ENCODE results near the gene ALOX5.
"Not testable (repeated sequence)": the region's sequence is repeated elsewhere in the genome, so short reads cannot be mapped to it uniquely, and the experiment has no call there.

The ALOX5 gene

GRCh38 chr10:45374350-45375052, 485 bp downstream of the ALOX5 start:
- DNase-seq (ENCODE audit: low spot score), result no peak

GRCh38 chr10:45375101-45375500, 1.1 kb downstream of the ALOX5 start:
- no peak for DNase-seq (ENCODE audit: low spot score)

- no peak for DNase-seq (ENCODE audit: low spot score)
Measured at GRCh38 chr10:45375716-45376231, 1.8 kb downstream of the ALOX5 start.

- DNase-seq (ENCODE audit: low spot score), result peak; percentile 63
Measured at GRCh38 chr10:45376371-45376801, 2.4 kb downstream of the ALOX5 start.

- DNase-seq (ENCODE audit: low spot score), result no peak
Measured at GRCh38 chr10:45377321-45377720, 3.3 kb downstream of the ALOX5 start.

GRCh38 chr10:45377858-45378257, 3.8 kb downstream of the ALOX5 start:
- DNase-seq (ENCODE audit: low spot score), result no peak

DNA sequence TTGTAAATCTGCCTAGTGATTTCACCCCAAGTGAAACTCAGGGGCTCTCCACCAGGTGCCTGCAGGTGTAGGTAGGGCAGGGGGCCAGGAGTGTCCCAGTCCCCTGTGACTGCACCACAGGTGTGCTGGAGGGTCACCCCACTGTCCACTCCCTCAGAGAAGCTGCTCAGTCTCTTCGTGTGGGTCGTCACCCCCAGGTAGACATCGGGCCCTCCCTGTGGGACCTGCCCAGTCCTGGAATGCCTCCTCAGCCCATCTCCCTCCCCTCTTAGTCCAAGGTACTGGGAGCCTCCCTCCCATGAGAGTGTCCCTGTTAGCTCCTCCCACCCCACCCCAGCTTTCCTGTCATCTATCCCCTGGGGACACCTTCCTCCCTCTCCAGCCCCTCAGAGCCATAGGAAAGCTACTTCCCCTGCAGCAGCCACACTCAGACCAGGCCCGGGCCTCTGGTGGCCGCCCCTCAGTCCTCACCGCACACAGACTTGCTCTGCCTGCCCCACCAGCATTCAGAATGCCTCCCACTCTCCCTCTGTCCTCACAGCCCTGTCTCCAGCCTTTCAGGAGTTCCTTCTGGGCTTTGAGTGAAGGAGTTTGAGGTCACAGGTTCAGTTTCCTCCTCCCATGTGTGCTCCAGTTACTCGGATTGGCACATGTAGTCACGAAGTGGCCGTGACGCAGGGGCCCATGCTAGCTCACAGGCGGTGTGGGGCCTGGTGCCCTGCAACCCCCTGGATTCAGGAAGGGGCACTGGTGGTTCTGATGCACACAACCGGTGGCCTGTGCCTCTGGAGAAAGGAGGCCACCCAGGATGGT, 5.1 kb downstream of the ALOX5 start:
- no peak for DNase-seq (ENCODE audit: low spot score)

DNA sequence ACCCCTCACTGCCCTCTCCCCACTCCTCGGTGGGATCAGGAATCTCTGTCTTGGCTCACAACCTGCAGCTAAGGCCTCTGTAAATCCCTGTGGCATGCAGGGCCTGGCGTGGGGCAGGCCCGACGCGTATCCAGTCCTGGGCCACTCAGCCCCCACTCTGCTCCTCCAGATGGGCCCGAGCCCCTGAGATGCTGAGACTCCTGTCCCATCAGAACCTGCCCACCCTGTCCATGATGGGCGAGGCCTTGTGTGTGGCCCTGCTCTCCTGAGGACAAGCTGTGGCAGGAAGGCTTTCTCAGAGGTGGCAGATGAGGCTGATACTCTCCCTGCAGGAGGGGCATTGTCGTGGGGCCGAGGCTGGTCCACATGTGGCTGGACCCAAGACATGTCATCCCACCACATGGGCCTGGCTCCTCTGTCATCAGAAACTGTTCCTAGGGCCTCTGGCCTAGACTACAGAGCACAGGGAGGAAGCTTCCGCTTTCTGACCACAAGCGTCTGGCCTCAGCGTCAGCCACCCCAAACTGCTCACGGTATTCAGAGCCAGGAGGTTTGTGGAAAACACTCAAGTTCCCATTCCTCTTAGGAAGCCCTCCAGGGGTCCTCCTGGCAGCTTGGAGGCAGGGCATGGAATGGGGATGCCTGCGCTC, 6.0 kb downstream of the ALOX5 start:
- peak; percentile 69 for DNase-seq (ENCODE audit: low spot score)

DNA sequence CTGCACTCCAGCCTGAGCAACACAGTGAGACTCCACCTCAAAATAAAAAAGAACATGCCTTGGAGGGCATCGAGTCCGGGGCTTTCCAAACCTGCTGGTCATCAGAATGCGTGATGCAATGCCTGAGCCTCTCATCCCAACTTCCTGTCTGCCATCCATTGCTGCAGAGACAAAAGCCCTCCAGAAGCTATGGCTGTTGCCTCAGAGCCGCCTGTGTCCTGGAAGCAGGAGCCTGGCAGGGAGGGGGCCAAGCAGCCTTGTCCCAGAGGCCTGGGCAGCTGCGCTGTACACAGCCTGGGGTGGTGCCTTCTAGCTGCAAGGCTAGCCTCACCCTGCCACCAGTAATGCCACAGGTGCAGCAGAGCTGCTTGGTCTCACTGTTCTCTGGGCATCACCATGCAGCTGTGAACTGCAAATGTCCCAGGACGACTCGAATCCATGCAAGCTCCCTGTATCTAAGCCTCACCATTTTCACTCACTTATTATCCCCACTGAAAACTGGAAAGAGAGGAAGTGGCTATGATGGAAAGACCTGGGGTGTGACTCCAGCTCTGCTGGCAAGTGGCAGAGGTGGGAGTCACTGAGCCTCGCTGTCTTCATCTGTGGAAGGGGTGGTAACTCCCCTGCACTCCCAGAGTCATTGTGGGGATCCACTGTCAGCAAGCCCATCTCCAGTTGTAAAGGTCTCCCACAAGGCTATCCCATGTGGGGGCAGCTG, 7.0 kb downstream of the ALOX5 start:
- DNase-seq (ENCODE audit: low spot score), result no peak

- DNase-seq (ENCODE audit: low spot score), result no peak
Measured at GRCh38 chr10:45382591-45382990, 8.6 kb downstream of the ALOX5 start.

GRCh38 chr10:45383682-45384330, 9.8 kb downstream of the ALOX5 start:
- peak; percentile 41 for DNase-seq (ENCODE audit: low spot score)

DNA sequence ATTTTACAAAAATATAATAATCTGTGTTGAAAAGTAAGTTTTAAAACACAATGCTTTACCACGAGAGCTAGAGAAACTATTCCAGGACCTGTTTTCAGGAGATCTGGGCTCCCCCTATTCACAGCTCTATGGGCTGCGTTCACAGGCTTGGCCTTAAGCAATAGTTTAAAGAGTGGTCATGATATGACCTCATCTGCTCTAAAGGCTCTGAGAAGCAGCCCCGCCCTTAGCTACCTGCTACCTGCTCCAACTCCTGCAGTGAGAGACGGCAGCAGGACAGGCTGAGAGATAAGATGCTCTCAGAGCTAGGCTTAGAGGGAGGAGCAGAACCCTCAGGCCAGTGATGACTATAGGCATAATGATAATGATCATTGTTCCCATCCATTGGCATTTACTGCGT, 12.6 kb downstream of the ALOX5 start:
- DNase-seq (ENCODE audit: low spot score), result no peak

- DNase-seq (ENCODE audit: low spot score), result no peak
Measured at GRCh38 chr10:45387096-45387893, 13.3 kb downstream of the ALOX5 start.

GRCh38 chr10:45389671-45390070, 15.7 kb downstream of the ALOX5 start:
- DNase-seq (ENCODE audit: low spot score), result not testable (repeated sequence)

DNA sequence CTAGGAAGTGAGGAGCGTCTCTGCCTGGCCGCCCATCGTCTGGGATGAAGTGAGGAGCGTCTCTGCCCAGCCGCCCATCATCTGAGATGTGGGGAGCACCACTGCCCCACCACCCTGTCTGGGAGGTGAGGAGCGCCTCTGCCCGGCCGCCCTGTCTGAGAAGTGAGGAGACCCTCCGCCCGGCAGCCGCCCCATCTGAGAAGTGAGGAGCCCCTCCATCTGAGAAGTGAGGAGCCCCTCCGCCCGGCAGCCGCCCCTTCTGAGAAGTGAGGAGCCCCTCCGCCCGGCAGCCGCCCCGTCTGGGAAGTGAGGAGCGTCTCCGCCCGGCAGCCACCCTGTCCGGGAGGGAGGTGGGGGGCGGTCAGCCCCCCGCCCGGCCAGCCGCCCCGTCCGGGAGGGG, 17.6 kb downstream of the ALOX5 start:
- not testable (repeated sequence) for DNase-seq (ENCODE audit: low spot score)

DNA sequence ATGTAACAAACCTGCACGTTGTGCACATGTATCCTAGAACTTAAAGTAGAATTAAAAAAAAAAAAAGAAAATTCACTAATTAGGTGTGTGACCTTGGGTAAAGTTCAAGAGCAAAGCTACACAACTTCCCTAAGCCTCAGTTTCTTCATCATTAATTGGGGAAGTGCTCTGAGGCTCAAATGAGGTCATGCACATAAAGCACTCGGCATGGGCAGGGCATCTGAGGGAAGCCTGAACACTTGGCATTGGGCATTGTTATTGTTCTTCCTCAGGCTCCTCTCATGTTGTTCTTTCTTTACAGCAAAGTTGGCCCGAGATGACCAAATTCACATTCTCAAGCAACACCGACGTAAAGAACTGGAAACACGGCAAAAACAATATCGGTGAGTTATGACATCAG, 21.5 kb downstream of the ALOX5 start:
- no peak for DNase-seq (ENCODE audit: low spot score)

DNA sequence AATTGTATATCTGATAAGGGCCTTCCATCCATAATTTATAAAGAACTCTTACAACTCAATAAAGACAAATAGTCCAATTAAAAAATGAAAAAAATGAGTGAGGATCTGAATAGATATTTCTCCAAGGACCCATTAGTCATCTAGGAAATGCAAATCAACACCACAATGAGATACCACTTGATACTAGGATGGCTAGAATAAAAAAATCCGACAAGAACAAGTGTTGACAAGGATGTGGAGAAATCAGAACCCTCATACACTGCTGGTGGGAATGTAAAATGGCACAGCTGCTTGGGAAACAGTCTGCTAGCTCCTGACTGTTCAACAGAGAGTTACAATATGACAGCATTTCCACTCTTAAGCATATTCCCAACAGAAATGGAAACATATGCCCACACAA, 24.6 kb downstream of the ALOX5 start:
- no peak for DNase-seq (ENCODE audit: low spot score)

DNA sequence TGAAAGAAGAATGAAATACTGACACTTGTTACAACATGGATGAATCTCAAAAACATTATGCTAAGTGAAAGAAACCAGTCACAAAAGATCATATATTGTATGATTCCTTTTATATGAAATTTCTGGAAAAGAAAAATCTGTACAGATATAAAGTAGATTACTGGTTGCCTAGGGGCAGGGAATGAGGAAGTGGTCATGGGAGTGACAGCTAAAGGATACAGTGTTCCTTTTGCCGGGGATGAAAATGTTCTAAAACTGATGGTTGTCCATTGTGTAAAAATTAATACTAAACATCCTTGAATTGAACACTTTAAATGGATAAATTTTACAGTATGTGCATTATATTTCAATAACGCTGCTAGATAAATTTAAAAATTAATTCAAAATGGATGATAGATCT, 25.1 kb downstream of the ALOX5 start:
- DNase-seq (ENCODE audit: low spot score), result no peak

GRCh38 chr10:45403151-45403550, 29.1 kb downstream of the ALOX5 start:
- DNase-seq (ENCODE audit: low spot score), result no peak

DNA sequence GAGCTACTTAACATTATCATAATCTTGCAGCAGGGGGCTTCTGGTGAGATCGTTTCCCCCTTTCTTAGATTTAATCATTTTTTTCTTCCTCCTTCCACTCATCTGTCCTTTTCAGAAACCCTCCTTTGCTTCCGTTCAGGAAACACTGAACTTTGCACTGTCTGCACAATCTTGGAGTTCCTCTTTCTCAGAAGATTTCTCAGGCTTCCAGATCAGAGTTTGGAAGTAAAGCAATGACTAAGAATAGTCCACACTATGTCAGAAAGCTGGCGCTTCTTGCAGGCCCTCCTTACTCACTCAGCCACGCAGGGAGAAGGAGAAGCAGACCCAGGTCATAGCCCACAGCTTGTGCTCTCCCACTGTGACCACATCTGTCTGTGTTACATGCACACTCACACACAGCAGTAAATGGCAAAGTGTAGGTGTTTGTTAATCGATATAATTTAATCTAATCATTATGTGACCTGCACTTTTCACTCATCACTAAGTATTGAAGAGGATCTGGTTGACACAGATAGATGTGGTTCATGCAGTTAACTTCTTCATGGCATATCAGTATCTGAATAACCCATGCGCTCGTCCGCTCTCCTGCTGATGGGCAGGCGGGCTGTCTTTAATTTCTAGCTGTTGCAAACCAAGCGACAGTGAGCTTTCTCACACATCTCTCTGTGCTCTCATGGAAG, 30.2 kb downstream of the ALOX5 start:
- peak; percentile 85 for DNase-seq (ENCODE audit: low spot score)
